ENCODE results near the gene ATP2A1. TPM values are rescaled to one million over a fixed set of nuclear protein-coding genes. Genes with fewer than 3 reads are reported as not detected.

ATP2A1 gene
- 1 to 10 TPM; 6.1 to 8.4 TPM for total RNA-seq

GRCh38 chr16:28878083-28878926 is at the start of gene ATP2A1:
Gene ATP2A1, plus strand, starts transcription at chr16:28878488. Its CDS starts 184 bp downstream, at chr16:28878672.
- Mint-ChIP-seq H3K27ac (peak within 1 kb of the TSS; percentile 15), H3K36me3 (ENCODE audit: insufficient read depth in 2 of 2) (peaks cover 3 to 5% of the 10 kb centered on the region in 2 donors), H3K9me3 (no peaks in the 10 kb centered on the region), H3K27me3 (ENCODE audit: low read depth) (peaks cover 11% of the 10 kb centered on the region), H3K4me1 (ENCODE audit: low read depth) (peaks cover 29% of the 10 kb centered on the region), H3K4me3 (peak within 1 kb of the TSS; percentile 89 to 94)
- ATAC-seq (replicated peaks in 1 of 2) (no peak), DNase-seq (no peak)

DNA sequence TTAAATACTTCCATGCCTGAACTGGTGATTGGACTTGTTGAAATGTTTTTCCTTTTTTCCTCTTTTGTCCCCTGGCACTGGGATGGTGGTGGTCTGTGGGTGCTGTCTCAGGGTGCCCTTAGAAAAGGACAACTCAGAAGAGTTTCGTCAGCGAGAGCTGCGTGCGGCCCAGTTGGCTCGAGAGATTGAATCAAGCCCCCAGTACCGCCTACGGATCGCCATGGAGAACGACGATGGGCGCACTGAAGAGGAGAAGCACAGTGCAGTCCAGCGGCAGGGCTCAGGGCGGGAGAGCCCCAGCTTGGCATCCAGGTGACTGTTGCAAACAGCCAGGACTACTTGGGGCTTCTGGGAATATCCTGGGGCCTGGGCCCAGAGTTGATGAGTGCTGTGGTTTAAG is 48.5 kb upstream of the ATP2A1 start:
- ATAC-seq (replicated peaks in 1 of 2) (no peak), DNase-seq (no peak)
- no peak overlapping the region for H3K27ac Mint-ChIP-seq
- no peaks in the 10 kb centered on the region for H3K27me3 Mint-ChIP-seq (ENCODE audit: low read depth)
- no peak overlapping the region for H3K4me3 Mint-ChIP-seq
- peaks cover 37 to 81% of the 10 kb centered on the region in 2 donors for H3K36me3 Mint-ChIP-seq (ENCODE audit: insufficient read depth in 2 of 2)
- no peaks in the 10 kb centered on the region for H3K9me3 Mint-ChIP-seq
- peaks cover 43% of the 10 kb centered on the region for H3K4me1 Mint-ChIP-seq (ENCODE audit: low read depth)

GRCh38 chr16:28830531-28830930 is 47.8 kb upstream of the ATP2A1 start:
- Mint-ChIP-seq H3K27ac (peak overlapping the region; percentile 54), H3K36me3 (ENCODE audit: insufficient read depth in 2 of 2) (peaks cover 34 to 78% of the 10 kb centered on the region in 2 donors), H3K9me3 (no peaks in the 10 kb centered on the region), H3K4me3 (no peak overlapping the region), H3K4me1 (ENCODE audit: low read depth) (peaks cover 35% of the 10 kb centered on the region), H3K27me3 (ENCODE audit: low read depth) (no peaks in the 10 kb centered on the region)
- ATAC-seq (replicated peaks in 1 of 2) (no peak), DNase-seq (no peak)

GRCh38 chr16:28834349-28834748 is 43.9 kb upstream of the ATP2A1 start:
- H3K27me3 Mint-ChIP-seq (ENCODE audit: low read depth) = no peaks in the 10 kb centered on the region
- no peak overlapping the region for H3K27ac Mint-ChIP-seq
- DNase-seq (no peak), ATAC-seq (replicated peaks in 1 of 2) (peak in 1 of 2 donors; percentile 3)
- peaks cover 38% of the 10 kb centered on the region for H3K4me1 Mint-ChIP-seq (ENCODE audit: low read depth)
- no peak overlapping the region for H3K4me3 Mint-ChIP-seq
- H3K9me3 Mint-ChIP-seq = peaks cover 0 to 2% of the 10 kb centered on the region in 2 donors
- H3K36me3 Mint-ChIP-seq (ENCODE audit: insufficient read depth in 2 of 2) = peaks cover 21 to 63% of the 10 kb centered on the region in 2 donors

DNA sequence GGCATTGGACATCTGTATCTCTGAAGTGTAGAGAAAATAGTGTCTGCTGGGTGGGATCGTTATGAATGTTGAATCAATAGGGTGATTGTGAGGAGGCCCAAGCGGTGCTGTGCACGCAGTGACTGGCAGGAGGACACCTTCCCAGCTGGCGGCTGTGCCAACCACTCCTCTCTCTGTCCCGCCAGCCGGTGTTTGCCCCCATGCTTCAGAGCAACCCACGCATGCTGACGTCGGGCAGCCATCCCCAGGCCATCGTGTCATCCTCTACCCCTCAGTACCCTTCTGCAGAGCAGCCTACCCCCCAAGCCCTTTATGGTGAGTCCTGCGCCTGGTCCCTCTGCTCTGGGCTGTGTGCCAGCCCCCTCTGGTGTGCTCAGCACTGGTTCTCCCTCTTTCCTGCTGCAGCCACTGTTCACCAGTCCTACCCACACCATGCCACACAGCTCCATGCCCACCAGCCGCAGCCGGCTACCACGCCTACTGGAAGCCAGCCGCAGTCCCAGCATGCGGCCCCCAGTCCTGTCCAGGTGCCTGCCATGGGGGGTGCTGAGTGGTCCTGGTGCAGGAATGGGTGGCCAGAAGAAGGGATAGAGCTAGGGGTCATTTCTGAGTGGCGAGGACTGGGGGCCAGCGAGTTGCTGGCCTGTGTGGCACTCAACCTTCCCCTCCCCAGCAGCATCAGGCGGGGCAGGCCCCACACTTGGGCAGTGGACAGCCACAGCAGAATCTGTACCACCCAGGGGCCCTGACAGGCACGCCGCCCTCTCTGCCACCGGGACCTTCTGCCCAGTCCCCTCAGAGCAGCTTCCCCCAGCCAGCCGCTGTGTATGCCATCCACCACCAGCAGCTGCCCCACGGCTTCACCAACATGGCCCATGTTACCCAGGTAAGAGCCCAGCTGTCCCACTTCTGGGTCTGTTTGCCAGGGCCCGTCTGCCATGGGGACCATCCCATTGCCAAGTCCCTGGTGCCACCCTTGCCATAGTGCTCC is 43.1 kb upstream of the ATP2A1 start:
- Mint-ChIP-seq H3K4me1 (ENCODE audit: low read depth) (peaks cover 38% of the 10 kb centered on the region), H3K27me3 (ENCODE audit: low read depth) (no peaks in the 10 kb centered on the region), H3K9me3 (peaks cover 0 to 2% of the 10 kb centered on the region in 2 donors), H3K36me3 (ENCODE audit: insufficient read depth in 2 of 2) (peaks cover 18 to 55% of the 10 kb centered on the region in 2 donors), H3K4me3 (no peak overlapping the region), H3K27ac (no peak overlapping the region)
- DNase-seq (no peak), ATAC-seq (replicated peaks in 1 of 2) (peak; percentile 7 to 14)

DNA sequence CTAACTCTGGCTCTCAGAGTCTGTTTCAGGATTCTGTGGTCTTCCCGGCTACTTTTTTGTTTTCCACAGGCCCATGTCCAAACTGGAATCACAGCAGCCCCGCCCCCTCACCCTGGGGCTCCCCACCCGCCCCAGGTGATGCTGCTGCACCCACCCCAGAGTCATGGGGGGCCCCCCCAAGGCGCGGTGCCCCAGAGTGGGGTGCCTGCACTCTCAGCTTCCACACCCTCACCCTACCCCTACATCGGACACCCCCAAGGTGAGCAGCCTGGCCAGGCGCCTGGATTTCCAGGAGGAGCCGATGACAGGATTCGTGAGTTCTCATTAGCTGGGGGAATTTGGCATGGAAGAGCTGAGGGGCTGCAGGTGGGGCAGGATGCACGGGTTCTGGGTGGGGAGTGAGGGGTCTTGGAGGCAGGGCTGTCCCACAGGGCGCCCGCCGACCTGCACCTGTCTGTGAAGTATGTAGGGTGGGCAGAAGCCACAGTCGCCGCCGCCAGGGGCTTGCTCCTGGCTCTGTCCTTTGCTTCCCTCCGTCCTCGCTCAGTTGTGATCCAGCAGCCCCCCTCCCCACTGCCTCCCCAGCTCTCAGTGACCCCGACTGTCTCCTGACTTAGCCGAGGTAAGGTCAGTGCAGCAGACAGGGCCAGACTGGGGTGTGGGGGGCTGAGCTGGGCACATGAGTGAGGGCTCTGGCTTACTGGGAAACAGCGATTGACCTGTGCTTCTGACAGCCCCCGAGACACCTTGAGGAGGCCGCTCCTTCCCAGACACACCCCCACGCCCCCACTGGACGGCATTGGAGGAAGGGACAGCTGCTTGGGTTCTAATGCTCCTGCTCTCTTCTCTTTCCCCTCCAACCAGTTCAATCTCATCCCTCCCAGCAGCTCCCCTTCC is 42.2 kb upstream of the ATP2A1 start:
- Mint-ChIP-seq H3K36me3 (ENCODE audit: insufficient read depth in 2 of 2) (peaks cover 13 to 48% of the 10 kb centered on the region in 2 donors), H3K4me1 (ENCODE audit: low read depth) (peaks cover 38% of the 10 kb centered on the region), H3K9me3 (peaks cover 0 to 2% of the 10 kb centered on the region in 2 donors), H3K4me3 (no peak overlapping the region), H3K27me3 (ENCODE audit: low read depth) (no peaks in the 10 kb centered on the region), H3K27ac (no peak overlapping the region)
- ATAC-seq (replicated peaks in 1 of 2) (no peak), DNase-seq (peak in 1 of 2 donors; percentile 14)

DNA sequence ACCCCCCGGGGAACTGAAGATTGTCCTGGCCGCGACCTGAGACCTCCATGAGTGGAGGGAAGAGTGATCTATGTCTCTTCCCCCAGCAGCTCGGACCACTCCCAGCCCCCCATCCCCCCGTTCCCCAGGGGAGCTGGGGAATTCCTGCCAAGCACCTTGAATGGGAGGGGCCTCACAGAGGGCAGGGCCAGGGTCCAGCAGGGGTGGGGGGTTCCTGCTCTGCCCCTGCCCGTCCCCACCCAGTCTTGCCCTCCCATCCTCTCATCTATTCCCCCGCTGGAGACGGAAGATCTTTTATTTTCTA is 41.6 kb upstream of the ATP2A1 start:
- H3K36me3 Mint-ChIP-seq (ENCODE audit: insufficient read depth in 2 of 2) = peaks cover 13 to 47% of the 10 kb centered on the region in 2 donors
- H3K27me3 Mint-ChIP-seq (ENCODE audit: low read depth) = no peaks in the 10 kb centered on the region
- H3K4me3 Mint-ChIP-seq = no peak overlapping the region
- peaks cover 38% of the 10 kb centered on the region for H3K4me1 Mint-ChIP-seq (ENCODE audit: low read depth)
- DNase-seq (no peak), ATAC-seq (replicated peaks in 1 of 2) (no peak)
- peaks cover 0 to 2% of the 10 kb centered on the region in 2 donors for H3K9me3 Mint-ChIP-seq
- no peak overlapping the region for H3K27ac Mint-ChIP-seq

GRCh38 chr16:28837672-28838557 is 40.4 kb upstream of the ATP2A1 start:
- H3K4me3 Mint-ChIP-seq = no peak overlapping the region
- ATAC-seq (replicated peaks in 1 of 2) (peak; percentile 39 to 60), DNase-seq (no peak)
- H3K4me1 Mint-ChIP-seq (ENCODE audit: low read depth) = peaks cover 28% of the 10 kb centered on the region
- peaks cover 0 to 2% of the 10 kb centered on the region in 2 donors for H3K9me3 Mint-ChIP-seq
- peaks cover 7 to 36% of the 10 kb centered on the region in 2 donors for H3K36me3 Mint-ChIP-seq (ENCODE audit: insufficient read depth in 2 of 2)
- peak overlapping the region; percentile 31 for H3K27ac Mint-ChIP-seq
- no peaks in the 10 kb centered on the region for H3K27me3 Mint-ChIP-seq (ENCODE audit: low read depth)

DNA sequence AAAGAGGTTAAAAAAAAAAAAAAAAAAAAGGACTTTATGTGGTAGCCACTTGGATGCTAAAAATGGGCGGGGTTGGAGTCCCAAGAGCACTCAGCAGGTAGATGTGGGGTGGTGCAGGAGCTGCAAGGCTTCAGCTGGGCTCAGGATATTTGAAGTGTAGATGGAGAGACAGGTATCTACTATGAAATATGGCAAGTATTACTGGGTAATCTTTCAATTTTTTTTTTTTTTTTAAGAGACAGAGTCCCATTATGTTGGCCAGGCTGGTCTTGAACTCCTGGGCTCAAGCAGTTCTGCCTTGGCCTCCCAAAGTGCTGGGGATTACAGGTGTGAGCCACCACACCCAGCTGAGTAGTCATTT is 39.8 kb upstream of the ATP2A1 start:
- ATAC-seq (replicated peaks in 1 of 2) = no peak
- Mint-ChIP-seq H3K36me3 (ENCODE audit: insufficient read depth in 2 of 2) (peaks cover 4 to 30% of the 10 kb centered on the region in 2 donors), H3K4me3 (no peak overlapping the region), H3K27ac (peak overlapping the region; percentile 8), H3K4me1 (ENCODE audit: low read depth) (peaks cover 26% of the 10 kb centered on the region), H3K27me3 (ENCODE audit: low read depth) (no peaks in the 10 kb centered on the region), H3K9me3 (peaks cover 0 to 2% of the 10 kb centered on the region in 2 donors)
- DNase-seq = no peak

DNA sequence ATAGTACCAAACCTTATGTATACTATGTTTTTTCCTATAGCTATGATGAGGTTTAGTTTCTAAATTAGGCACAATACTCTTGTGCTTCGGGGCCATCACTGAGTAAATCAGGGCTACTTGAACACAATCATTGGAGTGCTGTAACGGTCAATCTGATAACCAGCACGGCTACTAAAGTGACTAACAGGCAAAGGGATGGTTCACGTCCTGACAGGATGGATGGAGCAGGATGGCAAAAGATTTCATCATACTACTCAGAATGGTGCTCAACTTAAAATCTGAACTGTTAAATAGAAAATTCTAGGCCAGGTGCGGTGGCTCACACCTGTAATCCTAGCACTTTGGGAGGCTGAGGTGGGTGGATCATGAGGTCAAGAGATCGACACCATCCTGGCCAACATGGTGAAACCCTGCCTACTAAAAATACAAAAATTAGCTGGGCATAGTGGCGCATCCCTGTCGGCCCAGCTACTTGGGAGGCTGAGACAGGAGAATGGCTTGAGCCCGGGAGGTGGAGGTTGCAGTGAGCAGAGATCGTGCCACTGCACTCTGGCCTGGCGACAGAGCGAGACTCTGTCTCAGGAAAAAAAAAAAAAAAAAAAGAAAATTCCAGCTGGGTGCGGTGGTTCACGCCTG is 39.2 kb upstream of the ATP2A1 start:
- peaks cover 2 to 26% of the 10 kb centered on the region in 2 donors for H3K36me3 Mint-ChIP-seq (ENCODE audit: insufficient read depth in 2 of 2)
- H3K27ac Mint-ChIP-seq = no peak overlapping the region
- ATAC-seq (replicated peaks in 1 of 2) (no peak), DNase-seq (no peak)
- H3K4me3 Mint-ChIP-seq = no peak overlapping the region
- H3K4me1 Mint-ChIP-seq (ENCODE audit: low read depth) = peaks cover 27% of the 10 kb centered on the region
- H3K9me3 Mint-ChIP-seq = peaks cover 0 to 2% of the 10 kb centered on the region in 2 donors
- no peaks in the 10 kb centered on the region for H3K27me3 Mint-ChIP-seq (ENCODE audit: low read depth)

- Mint-ChIP-seq H3K9me3 (peaks cover 0 to 2% of the 10 kb centered on the region in 2 donors), H3K4me1 (ENCODE audit: low read depth) (peaks cover 35% of the 10 kb centered on the region), H3K27me3 (ENCODE audit: low read depth) (no peaks in the 10 kb centered on the region), H3K4me3 (no peak overlapping the region), H3K27ac (no peak overlapping the region), H3K36me3 (ENCODE audit: insufficient read depth in 2 of 2) (peaks cover 2 to 20% of the 10 kb centered on the region in 2 donors)
- no peak for ATAC-seq (replicated peaks in 1 of 2)
- DNase-seq = no peak
Observed at GRCh38 chr16:28839899-28840298, 38.4 kb upstream of the ATP2A1 start.

Data from activated T-cell treated with anti-CD3 and anti-CD28 coated beads, Interleukin-2, amount 50 U/mL, for 72 hours (primary cell).